ENCODE measurements around the gene FADS2. TPM values are rescaled to one million over a fixed set of nuclear protein-coding genes. Genes with fewer than 3 reads are reported as not detected.
A peak's percentile ranks its signal among the peaks of the same experiment; 100 is the strongest.

FADS2 gene
- total and polyA plus RNA-seq, 9 of the 15 experiments (the other 6 are each of a cell fraction or from before 2014, with no cell fraction given) = 2.9 to 42.8 (median 16.2) TPM

DNA sequence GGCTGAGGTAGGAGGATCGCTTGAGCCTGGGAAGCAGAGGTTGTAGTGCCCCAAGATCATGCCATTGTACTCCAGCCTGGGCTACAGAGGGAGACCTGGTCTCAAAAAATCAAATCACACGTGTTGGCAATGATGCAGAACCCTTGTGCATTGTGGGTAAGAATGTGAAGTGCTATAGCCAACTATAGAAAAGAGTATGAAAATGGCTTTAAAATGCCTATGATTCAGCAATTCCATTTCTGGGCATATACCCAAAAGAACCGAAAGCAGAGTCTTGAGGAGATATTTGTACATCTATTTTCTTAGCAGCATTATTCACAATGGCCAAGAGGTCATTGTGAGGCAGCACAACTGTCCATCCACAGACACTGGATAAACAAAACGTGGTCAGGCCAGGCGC is 65.9 kb downstream of the FADS2 start:
- Histone ChIP-seq H3K27me3 (ENCODE audit: control insufficient read depth in 2 of 2, insufficient read depth in 2 of 2, low read length in 2 of 2) (no peaks in the 10 kb centered on the region), H3K4me1 (replicated peaks in 1 of 2; ENCODE audit: control insufficient read depth in 2 of 2, insufficient read depth in 2 of 2, low read length in 2 of 2) (peaks cover 17 to 57% of the 10 kb centered on the region in 2 experiments), H3K4me2 (ENCODE audit: insufficient read depth, low read length) (no peak overlapping the region), H3K9me1 (ENCODE audit: control insufficient read depth, insufficient read depth, low read length) (no peaks in the 10 kb centered on the region), H2AFZ (ENCODE audit: low read depth, low read length) (no peak overlapping the region), H3K36me3 (ENCODE audit: control insufficient read depth, insufficient read depth, low read length) (peaks cover 37% of the 10 kb centered on the region; the same call in 2 of the 3 replicates), H3K4me3 (no peak overlapping the region), H3K9ac (ENCODE audit: insufficient read depth in 1 of 2, low read depth in 2 of 2, low read length in 2 of 2) (no peak overlapping the region), H4K20me1 (replicated peaks; ENCODE audit: control insufficient read depth, insufficient read depth, low read length) (no peaks in the 10 kb centered on the region), H3K79me2 (ENCODE audit: control insufficient read depth, insufficient read depth, low read length) (peaks cover 20% of the 10 kb centered on the region), H3K27ac (ENCODE audit: extremely low read depth, low read depth, low read length) (no peak overlapping the region), H3K9me3 (replicated peaks; ENCODE audit: control insufficient read depth, insufficient read depth, low read depth, low read length) (no peaks in the 10 kb centered on the region)
- DNase-seq (ENCODE audit: extremely low read depth in 1 of 4, low spot score in 3 of 4) = no peak
- intact Hi-C loops (cut with micrococcal nuclease) (no loop called here), in situ Hi-C loops (cut with MboI) (no loop called here)
- no peak for FAIRE-seq
- ChIA-PET POLR2A (interaction anchor here (1.5 kb wide), 1 partner anchor 56 kb away, joined by 3 read pairs; no protein-coding TSS in a partner anchor), CTCF (ENCODE audit: low intra/inter-chr PET ratio) (no interaction called here)
- no peak for ATAC-seq
- no TSS peak for BruUV-seq (replicated peaks)
- 57% methylated on average over 5 of the region's 5 CpGs for WGBS (ENCODE audit: insufficient coverage, low coverage, missing lambda C conversion rate)
- no peak for TF ChIP-seq HMG20A (CRISPR knock-in tag; conservative IDR thresholded peaks at IDR 0.05)
- no peak for TF ChIP-seq SOX6 (IDR thresholded peaks at IDR 0.05)
- TF ChIP-seq ATF4 (CRISPR knock-in tag; IDR thresholded peaks at IDR 0.05) = no peak
- peak; percentile 66 for TF ChIP-seq ZNF316 (IDR thresholded peaks at IDR 0.05)
- peak; percentile 75 for TF ChIP-seq C11orf30 (IDR thresholded peaks at IDR 0.05; ENCODE audit: low read depth)
- no peak for TF ChIP-seq FOS (IDR thresholded peaks at IDR 0.05; ENCODE audit: extremely low read depth, insufficient read length)
- no peak for TF ChIP-seq ZNF445 (CRISPR knock-in tag; IDR thresholded peaks at IDR 0.05; ENCODE audit: low read depth)
- TF ChIP-seq BCOR (IDR thresholded peaks at IDR 0.05) = no peak
- no peak for TF ChIP-seq HNRNPK (IDR thresholded peaks at IDR 0.05; ENCODE audit: low read depth, low read length, poor library complexity, severe bottlenecking)
- TF ChIP-seq ZNF830 (CRISPR knock-in tag; IDR thresholded peaks at IDR 0.05) = no peak
- TF ChIP-seq, protein P1, sequence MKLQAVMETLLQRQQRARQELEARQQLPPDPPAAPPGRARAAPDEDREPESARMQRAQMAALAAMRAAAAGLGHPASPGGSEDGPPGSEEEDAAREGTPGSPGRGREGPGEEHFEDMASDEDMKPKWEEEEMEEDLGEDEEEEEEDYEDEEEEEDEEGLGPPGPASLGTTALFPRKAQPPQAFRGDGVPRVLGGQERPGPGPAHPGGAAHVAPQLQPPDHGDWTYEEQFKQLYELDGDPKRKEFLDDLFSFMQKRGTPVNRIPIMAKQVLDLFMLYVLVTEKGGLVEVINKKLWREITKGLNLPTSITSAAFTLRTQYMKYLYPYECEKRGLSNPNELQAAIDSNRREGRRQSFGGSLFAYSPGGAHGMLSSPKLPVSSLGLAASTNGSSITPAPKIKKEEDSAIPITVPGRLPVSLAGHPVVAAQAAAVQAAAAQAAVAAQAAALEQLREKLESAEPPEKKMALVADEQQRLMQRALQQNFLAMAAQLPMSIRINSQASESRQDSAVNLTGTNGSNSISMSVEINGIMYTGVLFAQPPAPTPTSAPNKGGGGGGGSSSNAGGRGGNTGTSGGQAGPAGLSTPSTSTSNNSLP (IDR thresholded peaks at IDR 0.05; ENCODE audit: borderline replicate concordance, low read depth, low read length) = no peak
- TF ChIP-seq ZNF217 (CRISPR knock-in tag; IDR thresholded peaks at IDR 0.05) = no peak
- no peak for TF ChIP-seq NFXL1 (CRISPR knock-in tag; IDR thresholded peaks at IDR 0.05)
- TF ChIP-seq CREB1 (IDR thresholded peaks at IDR 0.05) = no peak
- no peak for TF ChIP-seq CREB1 (CRISPR knock-in tag; IDR thresholded peaks at IDR 0.05)
- no peak for TF ChIP-seq DMBX1 (CRISPR knock-in tag; IDR thresholded peaks at IDR 0.05; ENCODE audit: borderline replicate concordance)
- TF ChIP-seq ATF6 (CRISPR knock-in tag; IDR thresholded peaks at IDR 0.05) = no peak
- TF ChIP-seq MAFF (IDR thresholded peaks at IDR 0.05; ENCODE audit: low read length) = peak; percentile 30; the same call in 1 of the 2 replicates
- no peak for TF ChIP-seq POLR2G (IDR thresholded peaks at IDR 0.05; ENCODE audit: low read depth, low read length)
